ENCODE results near the gene WASL.

The WASL gene

DNA sequence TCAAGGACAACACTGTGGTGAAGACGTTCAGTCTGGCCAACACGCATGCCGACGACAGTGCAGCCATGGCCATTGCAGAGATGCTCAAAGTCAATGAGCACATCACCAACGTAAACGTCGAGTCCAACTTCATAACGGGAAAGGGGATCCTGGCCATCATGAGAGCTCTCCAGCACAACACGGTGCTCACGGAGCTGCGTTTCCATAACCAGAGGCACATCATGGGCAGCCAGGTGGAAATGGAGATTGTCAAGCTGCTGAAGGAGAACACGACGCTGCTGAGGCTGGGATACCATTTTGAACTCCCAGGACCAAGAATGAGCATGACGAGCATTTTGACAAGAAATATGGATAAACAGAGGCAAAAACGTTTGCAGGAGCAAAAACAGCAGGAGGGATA lies 86.5 kb downstream of the WASL start:
- DNase-seq (ENCODE audit: low read depth in 2 of 2, low spot score in 1 of 2), result no peak

DNA sequence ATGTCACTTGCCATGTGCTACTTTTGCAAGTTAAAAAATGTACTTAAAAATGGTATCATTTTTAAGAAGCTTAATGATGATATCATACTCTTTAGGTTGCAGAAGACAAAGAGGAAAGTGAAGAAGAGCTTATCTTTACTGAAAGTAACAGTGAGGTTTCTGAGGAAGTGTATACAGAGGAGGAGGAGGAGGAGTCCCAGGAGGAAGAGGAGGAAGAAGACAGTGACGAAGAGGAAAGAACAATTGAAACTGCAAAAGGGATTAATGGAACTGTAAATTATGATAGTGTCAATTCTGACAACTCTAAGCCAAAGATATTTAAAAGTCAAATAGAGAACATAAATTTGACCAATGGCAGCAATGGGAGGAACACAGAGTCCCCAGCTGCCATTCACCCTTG lies 87.0 kb downstream of the WASL start:
- no peak for DNase-seq (ENCODE audit: low read depth in 2 of 2, low spot score in 1 of 2)

DNA sequence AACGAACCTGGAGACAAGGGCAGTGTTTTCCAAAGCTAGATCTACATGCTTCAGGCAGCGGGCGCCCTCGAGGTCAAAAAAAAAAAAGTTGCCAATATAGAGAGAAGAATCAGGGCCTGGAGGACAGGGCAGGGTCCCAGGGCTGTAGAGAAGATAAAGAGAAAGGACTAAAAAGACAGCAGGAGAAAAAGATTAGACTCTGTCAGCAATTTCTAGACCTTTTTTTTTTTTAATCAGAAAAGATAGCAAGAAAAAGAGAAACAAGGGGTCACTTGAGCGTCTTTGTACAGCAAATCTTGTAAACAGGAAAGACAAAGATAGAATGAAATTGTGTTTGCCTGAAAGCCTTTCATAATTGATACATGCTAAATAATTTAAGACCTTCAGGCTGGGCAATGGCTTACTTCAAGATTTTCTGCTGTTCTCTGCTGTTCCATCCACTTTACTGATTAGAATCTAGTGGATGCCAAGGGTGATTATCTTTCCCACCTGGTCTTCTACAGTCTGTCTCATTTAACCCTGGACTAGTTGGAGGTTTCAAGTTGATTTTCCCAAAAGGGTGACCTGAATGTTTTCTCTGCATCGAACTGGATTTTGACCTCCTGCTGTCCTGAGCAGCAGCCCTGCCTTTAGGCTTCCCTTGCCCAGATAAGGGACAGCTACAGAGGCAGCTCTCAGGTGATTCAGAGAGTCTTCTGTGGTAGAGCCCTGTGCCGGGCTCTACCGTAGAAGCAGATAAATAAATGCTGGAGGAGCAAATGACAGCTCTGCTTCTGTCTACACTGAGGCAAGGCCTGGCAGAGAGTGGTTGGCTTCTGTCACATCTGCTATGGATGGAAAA lies 88.1 kb downstream of the WASL start:
- DNase-seq (ENCODE audit: low read depth in 2 of 2, low spot score in 1 of 2), result no peak

DNA sequence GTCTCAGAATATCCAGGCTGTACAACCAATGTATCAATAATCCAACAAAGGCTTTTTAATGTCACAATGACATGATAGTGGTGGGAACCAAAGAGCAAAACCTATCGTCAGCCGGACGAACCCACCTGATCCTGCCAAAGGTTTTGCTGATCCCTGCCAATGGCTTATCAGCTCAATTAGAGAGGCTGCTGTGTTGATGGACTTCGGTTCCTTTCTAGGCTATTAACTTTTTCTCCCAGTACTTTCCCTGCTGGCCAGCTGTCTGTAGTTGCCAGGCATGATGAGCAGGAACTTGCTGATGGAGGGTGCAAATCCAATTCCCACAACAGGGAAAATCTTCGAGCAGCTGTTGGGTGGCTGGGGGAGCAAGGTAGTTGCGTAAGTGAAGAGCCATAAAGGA lies 90.8 kb downstream of the WASL start:
- no peak for DNase-seq (ENCODE audit: low read depth in 2 of 2, low spot score in 1 of 2)

DNA sequence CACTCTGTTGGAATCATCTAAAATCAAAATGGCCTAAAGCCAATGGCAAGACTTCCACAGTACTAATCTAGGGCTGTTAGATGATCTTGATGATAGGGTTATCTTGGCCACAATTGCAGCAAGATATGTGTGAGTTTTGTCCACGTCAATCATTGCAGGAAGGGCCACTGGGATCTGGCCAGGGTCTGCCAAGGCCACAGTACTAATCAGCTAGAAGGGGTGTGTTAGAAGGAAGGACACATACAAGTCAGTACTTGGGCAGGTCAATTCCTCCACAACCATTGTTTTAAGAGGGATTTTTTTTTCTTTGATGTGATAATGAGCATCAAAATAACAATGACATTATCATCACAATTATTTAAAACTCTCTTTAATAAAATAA lies 91.5 kb downstream of the WASL start:
- no peak for DNase-seq (ENCODE audit: low read depth in 2 of 2, low spot score in 1 of 2)

DNA sequence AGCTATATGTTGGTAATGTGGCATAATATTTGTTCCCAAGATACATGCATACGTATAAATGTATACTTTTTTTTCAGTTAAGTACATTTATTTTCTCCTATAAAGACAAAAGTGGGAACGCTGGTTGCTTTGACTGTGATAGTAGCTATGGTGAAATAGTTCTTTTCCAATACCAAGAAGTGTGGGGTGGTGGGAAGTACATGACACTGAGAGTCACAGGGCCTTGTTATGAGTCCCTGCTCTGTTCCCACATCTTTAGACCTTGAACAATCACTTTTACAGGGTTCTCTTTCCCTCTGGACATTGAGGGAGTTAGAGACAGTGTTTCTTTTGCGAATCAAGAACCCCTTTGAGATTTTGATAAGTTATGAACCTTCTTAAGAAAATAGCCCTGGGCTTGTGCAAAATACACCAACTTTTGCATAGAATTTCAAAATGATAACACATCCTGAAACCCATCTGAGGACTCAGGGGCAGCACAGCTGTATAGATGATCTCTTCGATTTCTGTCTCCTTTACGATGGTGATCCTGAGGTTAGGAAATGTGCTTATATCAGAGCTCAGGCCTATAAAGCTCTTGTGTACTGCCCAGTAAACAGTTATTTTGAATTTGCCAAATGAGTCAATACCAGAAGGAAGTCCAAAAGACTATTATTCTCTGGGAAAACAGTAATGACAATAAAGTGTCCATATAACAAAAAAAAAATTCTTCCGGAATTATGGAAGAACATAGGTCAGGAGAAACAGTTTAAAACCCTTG lies 92.1 kb downstream of the WASL start:
- no peak for DNase-seq (ENCODE audit: low read depth in 2 of 2, low spot score in 1 of 2)

DNA sequence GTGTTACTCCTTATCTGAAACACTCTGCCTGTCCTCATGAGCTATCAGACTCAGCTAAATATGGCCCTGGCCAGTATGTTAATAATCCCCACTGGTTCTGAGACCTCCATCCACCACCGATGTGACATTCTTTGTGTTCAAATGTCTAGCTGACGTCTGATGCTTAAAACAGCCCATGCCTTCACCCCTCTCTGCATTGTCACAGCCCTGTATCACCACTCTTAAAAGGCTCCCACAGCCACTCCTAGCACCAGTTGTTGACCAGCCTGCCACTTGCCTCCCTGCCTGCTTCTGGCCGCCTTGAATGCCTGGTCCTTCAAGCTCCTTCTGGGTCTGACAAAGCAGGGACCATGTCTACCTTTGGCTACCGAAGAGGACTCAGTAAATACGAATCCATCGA lies 93.2 kb downstream of the WASL start, which contains the start of gene LMOD2:
TSS of gene LMOD2 (plus strand) at position 253 of the 400 bp plus-strand sequence. CDS start at position 351, 98 bp downstream.
- DNase-seq (ENCODE audit: low read depth in 2 of 2, low spot score in 1 of 2), result no peak

DNA sequence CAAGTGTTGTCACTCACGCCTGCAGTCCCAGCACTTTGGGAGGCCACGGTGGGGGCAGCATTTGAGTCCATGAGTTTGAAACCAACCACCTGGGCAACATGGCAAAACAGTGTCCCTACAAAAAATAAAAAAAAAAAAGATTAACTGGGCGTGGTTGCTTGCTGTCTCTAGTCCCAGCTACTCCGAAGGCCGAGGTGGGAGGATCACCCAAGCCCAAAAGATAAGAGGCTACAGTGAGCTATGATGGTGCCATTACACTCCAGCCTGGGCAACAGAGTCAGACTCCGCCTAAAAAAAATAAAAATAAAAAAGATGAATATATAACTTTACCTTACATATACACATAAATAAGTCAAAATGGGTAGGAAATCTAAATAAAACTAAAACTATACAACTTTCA lies 95.6 kb downstream of the WASL start:
- DNase-seq (ENCODE audit: low read depth in 2 of 2, low spot score in 1 of 2), result no peak

DNA sequence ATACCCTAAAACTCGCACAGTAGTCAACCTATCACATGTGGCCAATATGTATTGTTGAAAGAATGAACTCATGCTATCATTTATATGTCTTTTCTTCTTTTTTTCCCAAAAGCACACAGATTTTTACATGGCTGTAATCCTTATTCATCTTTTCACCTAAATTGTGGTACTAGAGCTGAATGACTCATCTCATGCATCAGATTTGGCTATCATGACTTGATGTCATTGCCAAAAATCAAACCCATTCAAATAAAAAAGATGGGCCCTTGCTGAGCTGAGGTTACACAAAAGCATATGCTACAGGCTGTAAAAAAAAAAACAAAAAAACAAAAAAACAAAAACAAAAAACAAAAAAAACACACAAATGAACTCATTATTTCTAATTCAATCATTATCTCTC lies 96.4 kb downstream of the WASL start:
- no peak for DNase-seq (ENCODE audit: low read depth in 2 of 2, low spot score in 1 of 2)

DNA sequence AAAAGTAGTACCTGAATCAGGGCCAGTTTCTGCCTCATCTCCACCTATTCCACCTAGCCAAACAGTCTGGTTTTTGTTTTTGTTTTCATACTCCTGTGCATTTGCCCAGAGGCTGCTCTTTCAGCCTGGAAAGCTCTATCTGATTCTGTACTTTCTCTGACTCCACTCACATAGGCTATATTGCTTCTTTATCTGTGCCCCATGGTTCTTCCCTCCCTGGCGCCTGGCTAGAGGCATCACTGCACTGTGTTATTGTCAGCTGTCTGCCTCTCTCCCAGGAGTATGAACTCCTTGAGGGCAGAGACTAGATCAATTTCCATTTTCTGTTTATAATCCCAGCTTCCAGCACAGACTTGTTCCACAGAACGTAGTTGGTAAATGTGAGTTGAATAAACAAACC lies 98.2 kb downstream of the WASL start:
- DNase-seq (ENCODE audit: low read depth in 2 of 2, low spot score in 1 of 2), result no peak

DNA sequence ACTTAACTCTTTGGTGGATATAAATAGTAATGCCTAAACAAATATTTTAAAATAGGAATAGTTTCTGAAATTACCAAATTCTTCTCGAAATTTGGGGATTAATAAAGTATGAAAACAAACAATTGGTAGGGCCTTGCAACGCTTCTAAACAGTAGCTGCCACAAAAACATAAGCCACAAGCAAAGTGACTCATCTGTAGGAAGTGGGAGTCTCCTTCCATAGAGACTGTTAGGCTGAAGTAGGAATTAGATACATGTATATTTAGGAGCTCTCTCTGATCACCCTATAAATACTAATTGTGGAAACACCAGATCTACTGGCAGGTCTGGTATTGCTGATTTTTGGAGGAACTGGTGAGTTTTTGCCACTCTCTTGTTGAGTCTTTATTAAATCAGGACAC lies 98.8 kb downstream of the WASL start:
- no peak for DNase-seq (ENCODE audit: low read depth in 2 of 2, low spot score in 1 of 2)

DNA sequence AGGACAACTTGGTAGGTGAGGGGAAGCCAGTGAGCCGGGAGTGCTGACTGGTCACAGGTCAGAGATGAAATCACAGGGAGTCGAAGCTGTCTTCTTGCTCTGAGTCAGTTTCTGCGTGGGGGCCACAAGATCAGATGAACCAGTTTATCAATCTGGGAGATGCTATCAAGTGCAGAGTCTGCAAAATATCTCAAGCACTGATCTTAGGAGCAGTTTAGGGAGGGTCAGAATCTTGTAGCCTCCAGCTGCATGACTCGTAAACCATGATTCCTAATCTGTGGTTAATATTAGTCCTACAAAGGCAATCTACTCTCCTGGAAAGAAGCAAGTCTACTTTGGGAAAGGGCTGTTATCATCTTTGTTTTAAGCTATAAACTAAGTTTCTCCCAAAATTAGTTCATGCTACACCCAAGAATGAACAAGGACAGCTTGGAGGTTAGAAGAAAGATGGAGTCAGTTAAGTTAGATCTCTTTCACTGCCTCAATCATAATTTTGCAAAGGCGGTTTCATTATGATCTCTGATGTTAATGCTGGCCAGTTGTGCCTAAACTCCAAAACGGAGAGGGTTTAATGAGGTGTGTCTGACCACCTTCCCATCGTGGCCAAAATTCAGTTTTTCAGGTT lies 101.6 kb downstream of the WASL start:
- no peak for DNase-seq (ENCODE audit: low read depth in 2 of 2, low spot score in 1 of 2)

DNA sequence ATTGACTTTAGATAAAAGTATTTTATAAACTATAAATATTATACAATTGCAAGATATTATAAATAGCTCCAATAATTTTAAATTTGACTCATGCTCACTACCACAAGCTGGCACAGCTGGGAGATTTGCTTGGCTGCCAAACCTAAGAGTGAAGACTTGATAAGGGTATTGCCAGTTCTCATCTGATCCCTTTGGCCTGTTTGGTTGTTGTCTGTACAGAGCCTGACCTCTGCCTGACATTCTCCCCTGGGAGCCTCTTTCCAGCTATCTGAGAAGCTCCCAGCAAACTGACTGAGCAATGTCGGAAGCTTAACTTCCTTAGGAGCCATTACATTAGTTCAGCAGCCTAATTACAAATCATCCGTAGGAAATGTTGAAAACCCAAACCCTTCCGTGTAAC lies 103.3 kb downstream of the WASL start:
- no peak for DNase-seq (ENCODE audit: low read depth in 2 of 2, low spot score in 1 of 2)

DNA sequence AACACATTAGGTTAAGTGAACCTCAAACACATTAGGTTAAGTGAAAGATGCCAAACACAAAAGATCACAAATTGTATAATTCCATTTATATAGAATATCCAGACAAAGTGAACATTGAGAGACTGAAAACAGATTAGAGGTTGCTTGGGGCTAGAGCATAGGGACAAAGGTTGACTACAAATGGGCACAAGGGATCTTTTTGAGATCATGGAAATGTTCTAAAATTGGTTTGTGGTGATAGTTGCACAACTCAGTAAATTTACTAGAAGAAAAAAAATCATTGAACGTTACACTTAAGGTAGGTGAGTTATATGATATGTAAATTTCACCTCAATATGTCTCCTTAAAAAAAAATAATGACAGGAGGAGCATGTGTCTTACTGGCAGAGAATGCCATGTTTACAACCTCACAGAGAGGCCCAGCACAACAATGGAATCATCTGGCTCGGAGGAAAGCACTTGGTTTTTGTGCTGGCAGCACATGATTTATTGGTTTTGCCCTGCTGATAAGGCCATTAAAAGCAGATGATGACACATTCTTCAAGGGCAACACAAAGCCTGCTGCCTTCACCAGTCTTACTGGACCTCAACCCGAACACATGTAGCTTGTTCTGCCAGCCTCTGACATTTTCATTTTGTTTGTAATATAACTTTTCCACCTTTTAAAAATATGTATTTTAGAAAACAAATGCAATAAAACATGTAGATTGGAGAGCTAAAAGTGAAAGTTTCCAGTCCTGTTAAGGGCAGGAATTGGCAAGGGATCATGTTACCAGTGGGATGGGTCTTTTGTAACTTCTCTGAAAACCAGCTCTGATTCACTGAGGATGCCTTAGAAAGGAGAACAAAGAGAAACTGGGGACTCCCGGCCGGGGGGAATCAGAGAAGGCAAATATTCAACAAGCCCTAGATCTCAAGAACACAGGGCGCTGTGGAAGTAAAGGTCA lies 105.0 kb downstream of the WASL start:
- no peak for DNase-seq (ENCODE audit: low read depth in 2 of 2, low spot score in 1 of 2)

DNA sequence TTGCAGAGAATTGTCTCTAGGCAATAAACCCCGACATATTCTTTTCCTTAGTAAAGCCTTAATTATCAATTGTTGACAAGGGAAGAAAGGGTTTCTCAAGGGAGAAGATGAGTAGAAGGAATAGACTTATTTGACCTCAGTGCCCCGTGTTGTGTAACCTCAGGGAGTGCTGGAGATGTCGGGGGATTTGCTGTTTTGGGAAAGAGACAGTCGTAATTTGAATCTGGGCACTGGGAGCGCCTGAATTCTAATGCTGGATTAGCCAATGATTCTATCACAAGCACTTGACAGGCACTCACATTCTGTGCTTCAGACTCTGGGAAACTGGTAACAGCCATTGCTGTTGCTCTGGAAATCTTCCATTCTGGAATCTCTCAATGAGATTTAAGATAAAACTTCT lies 106.9 kb downstream of the WASL start:
- no peak for DNase-seq (ENCODE audit: low read depth in 2 of 2, low spot score in 1 of 2)

DNA sequence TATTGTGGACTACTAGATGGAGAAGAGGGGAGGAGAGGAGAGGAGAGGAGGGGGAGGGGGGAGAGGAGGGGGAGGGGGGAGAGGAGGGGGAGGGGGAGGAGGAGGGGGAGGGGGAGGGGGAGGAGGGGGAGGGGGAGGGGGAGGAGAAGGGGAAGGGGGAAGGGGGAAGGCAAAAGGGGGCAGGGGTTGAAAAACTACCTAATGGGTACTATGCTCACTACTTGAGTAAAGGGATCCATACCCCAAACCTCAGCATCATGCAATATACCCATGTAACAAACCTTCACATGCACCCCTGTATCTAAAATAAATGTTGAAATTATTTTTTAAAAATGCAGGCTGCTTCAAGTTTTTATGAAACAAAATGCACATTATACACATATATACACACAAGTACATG lies 108.2 kb downstream of the WASL start:
- no peak for DNase-seq (ENCODE audit: low read depth in 2 of 2, low spot score in 1 of 2)

DNA sequence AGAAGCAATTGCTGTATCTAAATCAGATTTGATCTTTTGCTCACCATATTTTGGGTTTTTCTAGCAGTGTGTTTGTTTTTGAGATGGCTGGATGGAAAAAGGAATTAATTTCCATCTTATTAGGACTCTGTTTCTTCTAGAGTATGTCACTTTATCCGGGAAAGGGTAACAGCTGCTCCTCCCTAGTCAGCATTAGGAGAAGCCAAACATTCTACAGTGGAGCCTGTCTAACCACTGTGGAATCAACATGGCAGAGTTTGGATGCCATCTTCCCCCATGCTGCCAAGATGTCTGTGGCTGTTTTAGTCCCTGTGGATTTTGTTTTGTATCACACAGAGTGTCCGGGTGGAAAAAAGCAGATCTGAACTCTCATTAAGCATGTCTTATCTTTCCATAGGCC lies 109.2 kb downstream of the WASL start:
- DNase-seq (ENCODE audit: low read depth in 2 of 2, low spot score in 1 of 2), result no peak

DNA sequence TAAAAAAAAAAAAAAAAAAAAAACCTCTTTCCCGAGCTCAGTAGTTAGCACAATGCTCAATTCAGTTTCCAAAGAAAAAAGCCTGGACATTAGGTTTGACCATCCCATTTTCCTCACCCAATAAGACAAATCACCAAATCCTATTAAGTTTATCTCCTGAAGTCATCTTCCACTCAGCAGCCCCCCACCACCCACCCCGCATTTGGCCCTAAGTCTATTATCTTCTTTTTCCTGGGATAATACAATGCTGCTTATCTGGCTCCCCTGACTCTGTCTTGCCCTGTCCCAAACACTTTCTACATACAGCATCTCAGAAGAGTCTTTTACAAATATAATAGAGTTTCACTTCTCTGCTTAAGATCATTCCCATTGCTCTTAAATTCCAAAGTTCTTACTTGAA lies 110.9 kb downstream of the WASL start:
- no peak for DNase-seq (ENCODE audit: low read depth in 2 of 2, low spot score in 1 of 2)

DNA sequence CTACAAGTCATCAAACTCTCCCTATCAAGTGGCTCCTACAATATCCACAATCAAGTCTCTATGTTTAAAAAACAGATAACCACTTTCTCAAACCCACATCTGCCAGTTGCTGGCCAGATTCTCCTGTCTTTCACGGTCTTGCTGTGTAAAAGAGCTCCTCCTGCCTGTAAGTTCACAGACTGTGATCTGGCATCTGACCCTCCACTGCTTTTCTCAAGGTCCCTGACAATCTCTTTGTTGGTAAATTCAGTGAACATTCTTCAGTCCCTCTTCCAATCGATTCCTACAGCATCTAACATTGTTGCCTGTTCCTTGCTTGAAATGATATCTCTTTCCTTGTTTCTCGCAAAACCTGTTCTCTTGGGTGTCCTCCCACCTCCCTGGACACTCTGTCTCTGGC lies 111.6 kb downstream of the WASL start:
- DNase-seq (ENCODE audit: low read depth in 2 of 2, low spot score in 1 of 2), result no peak

DNA sequence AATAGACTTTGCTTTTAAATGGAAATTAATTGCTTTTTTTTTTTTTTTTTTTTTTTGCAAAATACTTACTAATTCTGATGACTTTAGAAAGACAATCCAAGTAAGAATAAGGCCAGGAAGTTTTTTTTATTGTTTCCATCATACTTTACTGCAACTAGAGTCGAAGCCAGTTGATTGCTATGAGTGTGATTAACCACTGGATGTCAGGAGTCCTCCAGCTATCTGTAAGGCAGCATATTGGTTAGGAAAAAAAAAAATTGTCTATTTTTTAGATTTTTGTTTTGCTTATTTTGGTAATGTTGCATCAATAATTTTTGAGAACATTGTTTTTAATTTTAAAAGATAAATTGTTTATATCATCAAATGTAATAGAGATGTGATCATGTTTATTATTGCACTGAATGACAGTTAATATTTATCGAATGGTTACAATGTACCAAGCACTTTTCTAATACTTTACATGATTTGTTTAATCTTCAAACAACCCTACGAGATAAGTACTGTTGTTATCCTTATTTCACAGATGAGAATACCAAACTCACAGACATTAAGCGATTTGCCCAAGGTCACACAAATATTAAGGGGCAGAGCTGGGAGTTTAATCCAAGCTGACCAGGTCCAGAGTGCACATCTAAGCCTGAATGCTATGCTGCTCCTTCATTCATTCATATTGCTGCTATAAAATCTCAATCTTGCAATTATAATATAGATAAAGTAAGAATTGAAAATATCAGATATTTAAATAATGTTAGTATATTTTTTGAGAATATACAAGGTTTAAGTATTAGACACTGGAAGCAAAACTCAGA lies 113.0 kb downstream of the WASL start:
- no peak for DNase-seq (ENCODE audit: low read depth in 2 of 2, low spot score in 1 of 2)
